GM18858 (cell line): ENCODE results near the gene SGSM1.

Experiments used
- ATAC-seq: cut with Tn5 transposase; IDR thresholded peaks from one replicate; pipeline ENCODE4 v1.9.1; 2021; ENCODE audit not compliant: unreplicated experiment

Gene SGSM1

GRCh38 chr22:24975813-24976341 is 169.9 kb downstream of the SGSM1 start:
- ATAC-seq, result no peak

GRCh38 chr22:24976442-24977218 is 170.6 kb downstream of the SGSM1 start:
- no peak for ATAC-seq
